ENCODE data around the gene MAGEA11.
"Not testable (repeated sequence)": the region's sequence is repeated elsewhere in the genome, so short reads cannot be mapped to it uniquely, and the experiment has no call there.

- TF ChIP-seq TAF1, POLR2A, POLR2AphosphoS5 (IDR thresholded peaks at IDR 0.05; ENCODE audit: low read depth, low read length): not testable (repeated sequence)
These were observed 9.4 kb downstream of the MAGEA11 start for GRCh38 chrX:149721241-149721640.
